KMS-11 (cell line): Measurements from ENCODE around the gene ZNF275.

Source experiments
- H2AFZ ChIP-seq: fragments of 200-600 bp; sonication (generic); 2 replicates; pipeline ENCODE4 v1.6.1; 2016; ENCODE audit warnings: antibody characterized with exemption, mixed run types, low read depth
- H3K27ac ChIP-seq: fragments of 200-600 bp; sonication (generic); 2 replicates; pipeline ENCODE4 v1.6.1; 2016; ENCODE audit warnings: mild to moderate bottlenecking, mixed run types
- H3K27me3 ChIP-seq: fragments of 200-600 bp; sonication (generic); 2 replicates; pipeline ENCODE4 v1.6.1; 2017; ENCODE audit warnings: mild to moderate bottlenecking, low read depth, mixed run types, moderate library complexity; ENCODE audit not compliant: insufficient read depth
- H3K36me3 ChIP-seq: fragments of 200-600 bp; sonication (generic); 2 replicates; pipeline ENCODE4 v1.6.1; 2017; ENCODE audit warnings: mild to moderate bottlenecking, mixed run types; ENCODE audit not compliant: insufficient read depth
- H3K4me1 ChIP-seq: fragments of 200-600 bp; sonication (generic); 2 replicates; pipeline ENCODE4 v1.6.1; 2016; ENCODE audit warnings: mild to moderate bottlenecking, low read depth, mixed run types; ENCODE audit not compliant: poor library complexity, severe bottlenecking
- H3K4me2 ChIP-seq: fragments of 200-600 bp; sonication (generic); 2 replicates; pipeline ENCODE4 v1.7.0; 2016; ENCODE audit warnings: mild to moderate bottlenecking, mixed run types
- H3K4me3 ChIP-seq: fragments of 200-600 bp; sonication (generic); IDR thresholded peaks from 2 replicates; pipeline ENCODE4 v1.6.1; 2017; ENCODE audit warnings: low read depth, low read length, mixed read lengths; ENCODE audit not compliant: insufficient read depth
- H3K79me2 ChIP-seq: fragments of 200-600 bp; sonication (generic); 2 replicates; pipeline ENCODE4 v1.6.1; 2016; ENCODE audit warnings: low read depth, mixed run types; ENCODE audit not compliant: insufficient read depth
- H3K9ac ChIP-seq: fragments of 200-600 bp; sonication (generic); 2 replicates; pipeline ENCODE4 v1.6.1; 2016; ENCODE audit warnings: mild to moderate bottlenecking, mixed run types
- H4K20me1 ChIP-seq: fragments of 200-600 bp; sonication (generic); 2 replicates; pipeline ENCODE4 v1.6.1; 2016; ENCODE audit warnings: mild to moderate bottlenecking, mixed run types; ENCODE audit not compliant: insufficient read depth
- TF ChIP-seq, protein P1 (sequence below): fragments of 200-600 bp; sonication (generic); conservative IDR thresholded peaks from 2 replicates; pipeline ENCODE4 v1.6.1; 2017; ENCODE audit warnings: low read depth, mild to moderate bottlenecking, antibody characterized with exemption, low read length, moderate library complexity, mixed read lengths

The ZNF275 gene

GRCh38 chrX:153336121-153336894 is 2.4 kb downstream of the ZNF275 start:
- H3K4me3 ChIP-seq, result no peak overlapping the region
- TF ChIP-seq, protein P1, sequence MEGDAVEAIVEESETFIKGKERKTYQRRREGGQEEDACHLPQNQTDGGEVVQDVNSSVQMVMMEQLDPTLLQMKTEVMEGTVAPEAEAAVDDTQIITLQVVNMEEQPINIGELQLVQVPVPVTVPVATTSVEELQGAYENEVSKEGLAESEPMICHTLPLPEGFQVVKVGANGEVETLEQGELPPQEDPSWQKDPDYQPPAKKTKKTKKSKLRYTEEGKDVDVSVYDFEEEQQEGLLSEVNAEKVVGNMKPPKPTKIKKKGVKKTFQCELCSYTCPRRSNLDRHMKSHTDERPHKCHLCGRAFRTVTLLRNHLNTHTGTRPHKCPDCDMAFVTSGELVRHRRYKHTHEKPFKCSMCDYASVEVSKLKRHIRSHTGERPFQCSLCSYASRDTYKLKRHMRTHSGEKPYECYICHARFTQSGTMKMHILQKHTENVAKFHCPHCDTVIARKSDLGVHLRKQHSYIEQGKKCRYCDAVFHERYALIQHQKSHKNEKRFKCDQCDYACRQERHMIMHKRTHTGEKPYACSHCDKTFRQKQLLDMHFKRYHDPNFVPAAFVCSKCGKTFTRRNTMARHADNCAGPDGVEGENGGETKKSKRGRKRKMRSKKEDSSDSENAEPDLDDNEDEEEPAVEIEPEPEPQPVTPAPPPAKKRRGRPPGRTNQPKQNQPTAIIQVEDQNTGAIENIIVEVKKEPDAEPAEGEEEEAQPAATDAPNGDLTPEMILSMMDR, result no peak
- H4K20me1 ChIP-seq, result no peaks in the 10 kb centered on the region
- H3K27ac ChIP-seq, result no peak overlapping the region
- H3K79me2 ChIP-seq, result no peaks in the 10 kb centered on the region
- no peaks in the 10 kb centered on the region for H3K36me3 ChIP-seq
- peak overlapping the region; percentile 45; the same call in 1 of the 2 replicates for H3K4me2 ChIP-seq
- peaks cover 15% of the 10 kb centered on the region for H3K4me1 ChIP-seq
- no peak overlapping the region for H2AFZ ChIP-seq
- H3K9ac ChIP-seq, result no peak overlapping the region
- H3K27me3 ChIP-seq, result no peaks in the 10 kb centered on the region

- no peak overlapping the region for H3K4me2 ChIP-seq
- no peaks in the 10 kb centered on the region for H3K27me3 ChIP-seq
- TF ChIP-seq, protein P1, result no peak
- H3K9ac ChIP-seq, result no peak overlapping the region
- no peak overlapping the region for H2AFZ ChIP-seq
- H3K4me1 ChIP-seq, result peaks cover 15% of the 10 kb centered on the region
- H3K4me3 ChIP-seq, result no peak overlapping the region
- no peaks in the 10 kb centered on the region for H3K79me2 ChIP-seq
- no peak overlapping the region for H3K27ac ChIP-seq
- no peaks in the 10 kb centered on the region for H4K20me1 ChIP-seq
- no peaks in the 10 kb centered on the region for H3K36me3 ChIP-seq
Observed at GRCh38 chrX:153336988-153337387, 3.0 kb downstream of the ZNF275 start.

GRCh38 chrX:153338836-153339235 is 4.9 kb downstream of the ZNF275 start:
- Histone ChIP-seq H3K9ac (no peak overlapping the region), H3K4me3 (no peak overlapping the region), H3K27me3 (no peaks in the 10 kb centered on the region), H3K79me2 (no peaks in the 10 kb centered on the region), H4K20me1 (no peaks in the 10 kb centered on the region), H3K4me2 (no peak overlapping the region), H3K27ac (no peak overlapping the region), H2AFZ (no peak overlapping the region), H3K36me3 (no peaks in the 10 kb centered on the region), H3K4me1 (peaks cover 15% of the 10 kb centered on the region)
- TF ChIP-seq, protein P1, result no peak

- H3K79me2 ChIP-seq, result no peaks in the 10 kb centered on the region
- H3K4me2 ChIP-seq, result no peak overlapping the region
- no peaks in the 10 kb centered on the region for H3K27me3 ChIP-seq
- H3K4me3 ChIP-seq, result no peak overlapping the region
- TF ChIP-seq, protein P1, result no peak
- no peaks in the 10 kb centered on the region for H3K36me3 ChIP-seq
- no peak overlapping the region for H3K9ac ChIP-seq
- no peak overlapping the region for H3K27ac ChIP-seq
- H4K20me1 ChIP-seq, result no peaks in the 10 kb centered on the region
- no peak overlapping the region for H2AFZ ChIP-seq
- peaks cover 15% of the 10 kb centered on the region for H3K4me1 ChIP-seq
Observed at GRCh38 chrX:153339662-153340061, 5.7 kb downstream of the ZNF275 start.
